K562 (cell line): ENCODE measurements around the gene ALOX5. TPM values are rescaled to one million over a fixed set of nuclear protein-coding genes. Genes with fewer than 3 reads are reported as not detected.
"Not testable (repeated sequence)": the region's sequence is repeated elsewhere in the genome, so short reads cannot be mapped to it uniquely, and the experiment has no call there.

Source experiments
- ATAC-seq: fragments of 200-7000 bp; cut with Tn5 transposase; 3 replicates; pipeline ENCODE4 v1.9.1; 2020; ENCODE audit warnings: moderate library complexity
- BruUV-seq: library from RNA; stranded (reverse); fragments of 400-500 nt; replicated peaks from 2 replicates; lab custom pipeline; 2021; lab: Mats Ljungman, UMichigan
- CTCF ChIA-PET: fragments of 300-600 bp; formaldehyde crosslinking; extraction: SDS; loops from one replicate; lab custom pipeline; 2021; ENCODE audit warnings: low intra/inter-chr PET ratio; lab: Yijun Ruan, JAX
- POLR2A ChIA-PET: fragments of 300-600, 350-650 bp; sonication (Branson Sonifier 250); formaldehyde crosslinking; extraction: SDS; loops from one replicate; lab custom pipeline; 2021; ENCODE audit warnings: antibody characterized with exemption, inconsistent platforms; lab: Yijun Ruan, JAX
- DNase-seq, 4 experiments: peaks; one replicate each; pipeline versions ENCODE4 v3.0.0 to v3.0.0-alpha.2; 2011 to 2018; ENCODE audit warnings: low spot score in 3 of 4, mixed read lengths in 3 of 4; ENCODE audit errors: extremely low read depth in 1 of 4
- FAIRE-seq: peaks from 2 replicates; lab custom pipeline; 2011; peaks lifted over from hg19 to GRCh38; lab: Jason Lieb, UNC
- H2AFZ ChIP-seq: 2 replicates; pipeline ENCODE4 v1.6.0; 2011; ENCODE audit warnings: low read depth, low read length, control low read depth, inconsistent platforms
- H3K27ac ChIP-seq: fragments of 200-600 bp; 3 replicates; pipeline ENCODE4 v1.8.0; 2011; ENCODE audit warnings: low read depth, mild to moderate bottlenecking, control low read depth, inconsistent platforms, low read length, moderate library complexity, mixed read lengths; ENCODE audit errors: extremely low read depth
- H3K27me3 ChIP-seq, 2 experiments: fragments of 300-600 bp in 1 of 2; 2 replicates in 1 of 2; 3 replicates in 1 of 2; pipeline versions ENCODE4 v1.6.0 to v1.8.0; 2011; ENCODE audit warnings: inconsistent platforms in 2 of 2, low read length in 2 of 2, mild to moderate bottlenecking in 1 of 2, mixed read lengths in 1 of 2, moderate library complexity in 1 of 2; ENCODE audit not compliant: control insufficient read depth in 2 of 2, insufficient read depth in 2 of 2
- H3K36me3 ChIP-seq: fragments of 300-600 bp; 3 replicates; pipeline ENCODE4 v1.8.0; 2011; ENCODE audit warnings: mild to moderate bottlenecking, low read length, inconsistent platforms; ENCODE audit not compliant: control insufficient read depth, insufficient read depth
- H3K4me1 ChIP-seq, 2 experiments: fragments of 200-600 bp in 1 of 2; replicated peaks in 1 of 2; 2 replicates in 1 of 2; 3 replicates in 1 of 2; pipeline versions ENCODE4 v1.5.1 to v1.8.0; 2011; ENCODE audit warnings: inconsistent platforms in 2 of 2, low read length in 2 of 2, mild to moderate bottlenecking in 1 of 2, mixed read lengths in 1 of 2, moderate library complexity in 1 of 2; ENCODE audit not compliant: control insufficient read depth in 2 of 2, insufficient read depth in 2 of 2
- H3K4me2 ChIP-seq: 2 replicates; pipeline ENCODE4 v1.6.1; 2011; ENCODE audit warnings: low read length, control low read depth, inconsistent platforms, mixed read lengths; ENCODE audit not compliant: insufficient read depth
- H3K4me3 ChIP-seq: fragments of 200-600 bp; sonication (generic), shearing (Covaris generic); 2 replicates; pipeline ENCODE4 v1.5.1; 2016; ENCODE audit warnings: control low read depth, inconsistent platforms
- H3K79me2 ChIP-seq: fragments of 200-600 bp; 3 replicates; pipeline ENCODE4 v1.8.0; 2011; ENCODE audit warnings: low read length, inconsistent platforms; ENCODE audit not compliant: control insufficient read depth, insufficient read depth
- H3K9ac ChIP-seq, 2 experiments: 2 replicates each; pipeline versions ENCODE4 v1.6.0 to v1.6.1; 2011; ENCODE audit warnings: low read depth in 2 of 2, low read length in 2 of 2, control low read depth in 1 of 2, inconsistent platforms in 1 of 2, mild to moderate bottlenecking in 1 of 2, mixed read lengths in 1 of 2; ENCODE audit not compliant: insufficient read depth in 1 of 2
- H3K9me1 ChIP-seq: one replicate; pipeline ENCODE4 v1.6.0; 2011; ENCODE audit warnings: inconsistent platforms, mild to moderate bottlenecking, low read length, moderate library complexity; ENCODE audit not compliant: control insufficient read depth, insufficient read depth
- H3K9me3 ChIP-seq: replicated peaks from 2 replicates; pipeline ENCODE4 v1.5.1; 2011; ENCODE audit warnings: low read depth, low read length, inconsistent platforms; ENCODE audit not compliant: control insufficient read depth, insufficient read depth
- H4K20me1 ChIP-seq: replicated peaks from 2 replicates; pipeline ENCODE4 v1.6.1; 2011; ENCODE audit warnings: low read length, inconsistent platforms, mixed read lengths; ENCODE audit not compliant: control insufficient read depth, insufficient read depth
- BCOR ChIP-seq: fragments of 450-650 bp; IDR thresholded peaks from 2 replicates; pipeline ENCODE4 v1.6.1; 2016
- KDM1A ChIP-seq, 2 experiments: fragments of 450-650 bp; IDR thresholded peaks; 2 replicates each; pipeline ENCODE4 v1.6.1; 2016; ENCODE audit warnings: mild to moderate bottlenecking in 2 of 2
- ZNF146 ChIP-seq: IDR thresholded peaks from one replicate; pipeline ENCODE4 v1.6.1; 2018; ENCODE audit warnings: missing compliant biosample characterization; ENCODE audit not compliant: unreplicated experiment
- ZNF3 ChIP-seq: fragments of 250-450 bp; sonication (Bioruptor Pico); IDR thresholded peaks from 2 replicates; pipeline ENCODE4 v1.5.0; 2021; ENCODE audit warnings: mild to moderate bottlenecking, moderate library complexity
- ZNF41 ChIP-seq: fragments of 250-450 bp; sonication (Bioruptor Pico); conservative IDR thresholded peaks from 2 replicates; pipeline ENCODE4 v1.4.0; 2020; ENCODE audit warnings: mild to moderate bottlenecking
- WGBS: fragments of 100-300 bp; shearing (Covaris generic); methylation state at CpG from one replicate; pipeline ENCODE4 v1.1.6; 2016; ENCODE audit warnings: low coverage, mixed read lengths; ENCODE audit not compliant: insufficient coverage; ENCODE audit errors: missing lambda C conversion rate; 5-methylcytosine and 5-hydroxymethylcytosine counted together
- in situ Hi-C: fragments of 300-500 bp; cut with MboI; formaldehyde crosslinking; loops from 4 replicates; pipeline ENCODE4 v1.15.0; 2018; ENCODE audit warnings: inconsistent platforms, mixed read lengths
- intact Hi-C: fragments of 100-400 bp; cut with micrococcal nuclease; formaldehyde crosslinking; loops from 2 replicates; pipeline ENCODE4 v1.14.2; 2022
- polyA plus RNA-seq, 8 experiments: library from polyadenylated mRNA; depleted of rRNA in 4 of 8; stranded (reverse) in 5 of 8; unstranded in 3 of 8; fragments of >200 nt; fragmentation: Nextera tagmentation in 2 of 8; fragmentation: Illumina TruSeq in 1 of 8; extraction: Ambion mirVana in 2 of 8; extraction: Trizol in 1 of 8; gene quantifications; 2 replicates each; pipeline versions ENCODE4 v1.2.1 to v1.2.3, GENCODE V29; 2011 to 2014; ENCODE audit warnings: inconsistent platforms in 1 of 8, missing spikeins in 1 of 8
- total RNA-seq, 7 experiments: library from RNA; depleted of rRNA in 6 of 7; stranded (reverse); fragments of >200 nt in 6 of 7; fragmentation: Illumina TruSeq in 2 of 7; extraction: Trizol in 2 of 7; gene quantifications; 2 replicates each; pipeline versions ENCODE4 v1.2.1 to v1.2.3, GENCODE V29; 2011 to 2021; ENCODE audit warnings: low replicate concordance in 1 of 7

ALOX5 gene
- total and polyA plus RNA-seq, 9 of the 15 experiments (the other 6 are each of a cell fraction or from before 2014, with no cell fraction given): 0.10 to 2.4 (median 1.4) TPM

DNA sequence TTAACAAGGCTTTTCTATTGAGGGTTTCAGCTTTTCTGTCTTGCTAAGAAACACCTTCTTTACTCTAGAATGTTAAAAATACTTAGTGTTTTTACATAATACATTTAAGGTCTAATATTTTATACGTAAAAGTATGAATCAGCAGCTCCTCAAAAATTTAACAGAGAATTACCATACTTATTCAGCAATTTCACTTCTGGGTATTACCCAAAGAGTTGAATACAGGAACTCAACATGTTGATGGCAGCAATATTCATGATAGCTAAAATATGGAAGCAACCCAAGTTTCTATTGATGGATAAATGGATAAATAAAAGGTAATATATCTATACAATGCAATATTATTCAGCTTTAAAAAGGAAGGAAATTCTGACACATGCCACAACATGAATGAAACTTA lies 48.9 kb upstream of the ALOX5 start:
- no peak for TF ChIP-seq ZNF41 (CRISPR knock-in tag)
- ChIA-PET CTCF (no interaction called here), POLR2A (interaction anchor here (1.0 to 1.2 kb wide), 2 partner anchors 10 to 14 kb away, joined by 3 read pairs; no protein-coding TSS in a partner anchor)
- Histone ChIP-seq H3K9me3 (no peaks in the 10 kb centered on the region), H3K4me1 (no peaks in the 10 kb centered on the region; a peak in 1 of 5 replicates), H3K9me1 (no peaks in the 10 kb centered on the region), H3K27me3 (no peaks in the 10 kb centered on the region), H3K4me3 (no peak overlapping the region), H3K36me3 (no peaks in the 10 kb centered on the region), H2AFZ (no peak overlapping the region), H4K20me1 (no peaks in the 10 kb centered on the region), H3K4me2 (no peak overlapping the region), H3K27ac (no peak overlapping the region), H3K9ac (no peak overlapping the region), H3K79me2 (no peaks in the 10 kb centered on the region)
- no TSS peak for BruUV-seq
- no peak for ATAC-seq
- in situ Hi-C loops: no loop called here
- intact Hi-C loops: no loop called here
- 8% methylated on average over 1 of the region's 1 CpG for WGBS
- FAIRE-seq: no peak
- DNase-seq: no peak

DNA sequence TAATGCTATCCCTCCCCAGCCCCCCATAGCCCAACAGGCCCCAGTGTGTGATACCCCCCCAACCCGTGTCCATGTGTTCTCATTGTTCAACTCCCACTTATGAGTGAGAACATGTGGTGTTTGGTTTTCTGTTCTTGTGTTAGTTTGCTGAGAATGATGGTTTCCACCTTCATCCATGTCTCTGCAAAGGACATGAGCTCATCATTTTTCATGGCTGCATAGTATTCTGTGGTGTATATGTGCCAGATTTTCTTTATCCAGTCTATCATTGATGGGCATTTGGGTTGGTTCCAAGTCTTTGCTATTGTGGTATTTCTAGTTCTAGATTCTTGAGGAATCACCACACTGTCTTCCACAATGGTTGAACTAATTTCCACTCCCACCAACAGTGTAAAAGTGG lies 47.2 kb upstream of the ALOX5 start:
- H3K9ac ChIP-seq, H3K4me3 ChIP-seq, H2AFZ ChIP-seq, H3K27ac ChIP-seq, H3K9me3 ChIP-seq, H3K27me3 ChIP-seq, in situ Hi-C loops, H3K9me1 ChIP-seq, FAIRE-seq, H3K79me2 ChIP-seq, DNase-seq, CTCF ChIA-PET, H3K36me3 ChIP-seq, intact Hi-C loops, ATAC-seq, POLR2A ChIA-PET, H3K4me1 ChIP-seq, BruUV-seq, H4K20me1 ChIP-seq, H3K4me2 ChIP-seq: not testable (repeated sequence)
- TF ChIP-seq ZNF3 (CRISPR knock-in tag): peak; percentile 43; the same call in 1 of the 2 replicates
- TF ChIP-seq ZNF146 (CRISPR knock-in tag): peak; percentile 94
- peak in 1 of 2 experiments; percentile 39; a peak in 1 of 4 replicates for TF ChIP-seq KDM1A (IDR thresholded peaks at IDR 0.05)
- TF ChIP-seq BCOR: peak; percentile 44
- WGBS: 8% methylated on average over 1 of the region's 1 CpG
